HCT116 (cell line): ENCODE results near the gene MYO3B. TPM values are rescaled to one million over a fixed set of nuclear protein-coding genes. Genes with fewer than 3 reads are reported as not detected.

Experiments used
- ATAC-seq: fragments of 200-7000 bp; cut with Tn5 transposase; 2 replicates; pipeline ENCODE4 v1.9.1; 2020; ENCODE audit warnings: mild to moderate bottlenecking, moderate library complexity
- BruUV-seq: library from RNA; stranded (reverse); fragments of 400-500 nt; replicated peaks from 2 replicates; lab custom pipeline; 2021; lab: Mats Ljungman, UMichigan
- CTCF ChIA-PET: fragments of 300-600 bp; sonication (Branson Sonifier 250); formaldehyde crosslinking; loops from one replicate; lab custom pipeline; 2021; ENCODE audit warnings: antibody characterized with exemption; lab: Charles Lee
- POLR2A ChIA-PET: fragments of 300-600, 350-600 bp; sonication (Branson Sonifier 250); formaldehyde crosslinking; loops from one replicate; lab custom pipeline; 2021; ENCODE audit warnings: antibody characterized with exemption; lab: Charles Lee
- RAD21 ChIA-PET, 2 experiments: fragments of 300-600 bp; sonication (Branson Sonifier 250); formaldehyde crosslinking; loops; one replicate each; lab custom pipeline; 2023; ENCODE audit warnings: low total read pairs in 2 of 2; ENCODE audit not compliant: uncharacterized antibody in 2 of 2, unreplicated experiment in 2 of 2, low non-redundant PET in 1 of 2; lab: Charles Lee
- DNase-seq: peaks from one replicate; pipeline ENCODE4 v3.0.0-alpha.2; 2010; ENCODE audit warnings: low read depth, low spot score
- H2AFZ ChIP-seq: fragments of 200-600 bp; shearing (Covaris generic), sonication (generic); 2 replicates; pipeline ENCODE4 v1.6.1; 2017; ENCODE audit warnings: low read depth, mixed run types, mixed read lengths, antibody characterized with exemption, low read length; ENCODE audit not compliant: poor library complexity, severe bottlenecking
- H3K27ac ChIP-seq: 2 replicates; pipeline ENCODE4 v1.5.1; 2012; ENCODE audit warnings: low read depth, low read length
- H3K27me3 ChIP-seq: fragments of 200-600 bp; sonication (generic); 2 replicates; pipeline ENCODE4 v1.6.1; 2016; ENCODE audit warnings: mixed run types, low read length, mixed read lengths; ENCODE audit not compliant: insufficient read depth
- H3K36me3 ChIP-seq, 2 experiments: fragments of 200-500 bp in 1 of 2; fragments of 200-600 bp in 1 of 2; sonication (Bioruptor generic) in 1 of 2; sonication (generic) in 1 of 2; 2 replicates each; pipeline versions ENCODE4 v1.5.1 to v1.6.1; 2014 to 2016; ENCODE audit warnings: low read length in 2 of 2, inconsistent platforms in 1 of 2, mixed read lengths in 1 of 2, mixed run types in 1 of 2; ENCODE audit not compliant: insufficient read depth in 2 of 2, control insufficient read depth in 1 of 2
- H3K4me1 ChIP-seq, 2 experiments: fragments of 200-600 bp in 1 of 2; sonication (generic) in 1 of 2; 2 replicates each; pipeline versions ENCODE4 v1.5.1 to v1.6.1; 2012 to 2017; ENCODE audit warnings: low read length in 2 of 2, inconsistent platforms in 1 of 2, mild to moderate bottlenecking in 1 of 2, mixed read lengths in 1 of 2, mixed run types in 1 of 2, moderate library complexity in 1 of 2; ENCODE audit not compliant: insufficient read depth in 2 of 2, control insufficient read depth in 1 of 2
- H3K4me2 ChIP-seq: fragments of 200-600 bp; sonication (generic); 2 replicates; pipeline ENCODE4 v1.6.1; 2017; ENCODE audit warnings: mixed run types, low read length, mixed read lengths
- H3K4me3 ChIP-seq, 2 experiments: fragments of 200-600 bp in 1 of 2; sonication (generic) in 1 of 2; replicated peaks in 1 of 2; 2 replicates each; pipeline ENCODE4 v1.5.1; 2011 to 2016; ENCODE audit warnings: low read length in 2 of 2, control low read depth in 1 of 2, low read depth in 1 of 2, mild to moderate bottlenecking in 1 of 2, mixed read lengths in 1 of 2, mixed run types in 1 of 2
- H3K79me2 ChIP-seq: fragments of 200-600 bp; sonication (generic); 2 replicates; pipeline ENCODE4 v1.6.1; 2017; ENCODE audit warnings: mild to moderate bottlenecking, mixed run types, low read length, moderate library complexity, mixed read lengths; ENCODE audit not compliant: insufficient read depth
- H3K9ac ChIP-seq: fragments of 200-600 bp; sonication (generic); 2 replicates; pipeline ENCODE4 v1.6.1; 2016; ENCODE audit warnings: low read length, mixed read lengths
- H3K9me2 ChIP-seq: fragments of 200-600 bp; sonication (generic), shearing (Covaris generic); 2 replicates; pipeline ENCODE4 v1.6.1; 2017; ENCODE audit warnings: mixed run types, mild to moderate bottlenecking, moderate library complexity; ENCODE audit not compliant: insufficient read depth
- H3K9me3 ChIP-seq, 2 experiments: fragments of 200-500 bp in 1 of 2; fragments of 200-600 bp in 1 of 2; sonication (Bioruptor generic) in 1 of 2; sonication (generic) in 1 of 2; 2 replicates each; pipeline ENCODE4 v1.6.1; 2014 to 2017; ENCODE audit warnings: low read length in 2 of 2, mixed read lengths in 2 of 2, inconsistent platforms in 1 of 2, low read depth in 1 of 2, mild to moderate bottlenecking in 1 of 2, mixed run types in 1 of 2, moderate library complexity in 1 of 2; ENCODE audit not compliant: control insufficient read depth in 1 of 2, insufficient read depth in 1 of 2
- H4K20me1 ChIP-seq: fragments of 200-600 bp; sonication (generic), shearing (Covaris generic); 2 replicates; pipeline ENCODE4 v1.6.1; 2017; ENCODE audit warnings: mixed run types, mild to moderate bottlenecking, moderate library complexity; ENCODE audit not compliant: insufficient read depth
- EGR1 ChIP-seq: IDR thresholded peaks from 2 replicates; pipeline ENCODE4 v1.6.1; 2012; ENCODE audit warnings: low read depth
- ELF1 ChIP-seq: IDR thresholded peaks from 2 replicates; pipeline ENCODE4 v1.6.1; 2012; ENCODE audit warnings: low read depth, borderline replicate concordance
- EZH2 ChIP-seq: fragments of 200-600 bp; sonication (generic); IDR thresholded peaks from 2 replicates; pipeline ENCODE4 v1.6.1; 2017; ENCODE audit warnings: antibody characterized with exemption, mixed run types
- FOSL1 ChIP-seq: IDR thresholded peaks from 2 replicates; pipeline ENCODE4 v1.6.1; 2012; ENCODE audit warnings: low read depth
- JUND ChIP-seq: IDR thresholded peaks from 2 replicates; pipeline ENCODE4 v1.6.1; 2012
- POLR2A ChIP-seq: IDR thresholded peaks from 2 replicates; pipeline ENCODE4 v1.7.0; 2011; ENCODE audit warnings: borderline replicate concordance; ENCODE audit not compliant: insufficient read depth, insufficient read length; ENCODE audit errors: extremely low read depth
- POLR2AphosphoS5 ChIP-seq: IDR thresholded peaks from 2 replicates; pipeline ENCODE4 v1.6.1; 2011; ENCODE audit warnings: mild to moderate bottlenecking, low read depth, low read length, moderate library complexity
- RAD21 ChIP-seq: IDR thresholded peaks from 2 replicates; pipeline ENCODE4 v1.6.1; 2012; ENCODE audit warnings: low read depth, mild to moderate bottlenecking
- SIN3A ChIP-seq: IDR thresholded peaks from 2 replicates; pipeline ENCODE4 v1.6.1; 2012; ENCODE audit warnings: low read depth
- ZBTB33 ChIP-seq: IDR thresholded peaks from 2 replicates; pipeline ENCODE4 v1.6.1; 2011; ENCODE audit warnings: mild to moderate bottlenecking, low read length, moderate library complexity; ENCODE audit not compliant: insufficient replicate concordance; ENCODE audit errors: extremely low read depth
- ZNF274 ChIP-seq: fragments of 200-500 bp; sonication (Bioruptor generic); IDR thresholded peaks from 2 replicates; pipeline ENCODE4 v1.6.1; 2014; ENCODE audit warnings: mild to moderate bottlenecking, low read depth, low read length, inconsistent platforms
- intact Hi-C: fragments of 100-400 bp; cut with micrococcal nuclease; formaldehyde crosslinking; loops from 2 replicates; pipeline ENCODE4 v1.10.0; 2022
- total RNA-seq: library from RNA; stranded (reverse); gene quantifications from one replicate; pipeline ENCODE4 v1.2.1, GENCODE V29; 2021; ENCODE audit not compliant: unreplicated experiment
- TF ChIP-seq, protein P1 (sequence below): IDR thresholded peaks from 2 replicates; pipeline ENCODE4 v1.6.1; 2012; ENCODE audit warnings: low read depth

MYO3B gene
- total RNA-seq, 1 experiment from 2014 or later, result not detected

- CTCF ChIA-PET, result interaction anchor here (1.0 kb wide), 1 partner anchor 121 kb away, joined by 4 read pairs; no protein-coding TSS in a partner anchor
- intact Hi-C loops, result no loop called here
- BruUV-seq, result no TSS peak
These were observed 62.7 kb downstream of the MYO3B start for GRCh38 chr2:170240629-170241028.

DNA sequence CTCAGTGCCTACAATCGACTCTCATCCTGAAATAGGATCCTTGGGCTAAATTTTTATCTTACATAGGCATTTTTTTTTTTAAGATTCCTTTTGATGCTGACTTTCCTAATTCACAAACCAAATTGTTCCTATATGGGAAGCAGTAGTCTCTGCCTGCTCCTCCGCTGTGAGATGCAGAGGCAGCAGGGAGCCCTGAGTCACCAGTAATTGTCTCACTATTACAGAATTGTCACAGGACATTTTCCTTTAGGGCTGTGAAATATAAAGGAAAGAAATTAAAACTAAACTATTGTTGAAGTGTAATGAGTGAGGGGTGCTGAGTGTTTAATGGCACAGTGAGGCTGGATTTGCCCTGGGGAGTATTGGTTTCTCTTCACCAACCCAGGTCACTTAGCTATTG lies 63.8 kb downstream of the MYO3B start:
- intact Hi-C loops, result no loop called here
- no peaks in the 10 kb centered on the region for H3K9me3 ChIP-seq
- H3K4me1 ChIP-seq, result peaks cover 3 to 12% of the 10 kb centered on the region in 2 experiments; a peak in 2 of 4 replicates
- BruUV-seq, result no TSS peak
- H3K9ac ChIP-seq, result no peak overlapping the region
- H3K27ac ChIP-seq, result no peak overlapping the region
- TF ChIP-seq FOSL1 (no peak), RAD21 (no peak), ZNF274 (no peak), POLR2AphosphoS5 (no peak), JUND (no peak), EGR1 (no peak), ELF1 (no peak), ZBTB33 (no peak), SIN3A (no peak), EZH2 (no peak), POLR2A (no peak)
- TF ChIP-seq, protein P1, sequence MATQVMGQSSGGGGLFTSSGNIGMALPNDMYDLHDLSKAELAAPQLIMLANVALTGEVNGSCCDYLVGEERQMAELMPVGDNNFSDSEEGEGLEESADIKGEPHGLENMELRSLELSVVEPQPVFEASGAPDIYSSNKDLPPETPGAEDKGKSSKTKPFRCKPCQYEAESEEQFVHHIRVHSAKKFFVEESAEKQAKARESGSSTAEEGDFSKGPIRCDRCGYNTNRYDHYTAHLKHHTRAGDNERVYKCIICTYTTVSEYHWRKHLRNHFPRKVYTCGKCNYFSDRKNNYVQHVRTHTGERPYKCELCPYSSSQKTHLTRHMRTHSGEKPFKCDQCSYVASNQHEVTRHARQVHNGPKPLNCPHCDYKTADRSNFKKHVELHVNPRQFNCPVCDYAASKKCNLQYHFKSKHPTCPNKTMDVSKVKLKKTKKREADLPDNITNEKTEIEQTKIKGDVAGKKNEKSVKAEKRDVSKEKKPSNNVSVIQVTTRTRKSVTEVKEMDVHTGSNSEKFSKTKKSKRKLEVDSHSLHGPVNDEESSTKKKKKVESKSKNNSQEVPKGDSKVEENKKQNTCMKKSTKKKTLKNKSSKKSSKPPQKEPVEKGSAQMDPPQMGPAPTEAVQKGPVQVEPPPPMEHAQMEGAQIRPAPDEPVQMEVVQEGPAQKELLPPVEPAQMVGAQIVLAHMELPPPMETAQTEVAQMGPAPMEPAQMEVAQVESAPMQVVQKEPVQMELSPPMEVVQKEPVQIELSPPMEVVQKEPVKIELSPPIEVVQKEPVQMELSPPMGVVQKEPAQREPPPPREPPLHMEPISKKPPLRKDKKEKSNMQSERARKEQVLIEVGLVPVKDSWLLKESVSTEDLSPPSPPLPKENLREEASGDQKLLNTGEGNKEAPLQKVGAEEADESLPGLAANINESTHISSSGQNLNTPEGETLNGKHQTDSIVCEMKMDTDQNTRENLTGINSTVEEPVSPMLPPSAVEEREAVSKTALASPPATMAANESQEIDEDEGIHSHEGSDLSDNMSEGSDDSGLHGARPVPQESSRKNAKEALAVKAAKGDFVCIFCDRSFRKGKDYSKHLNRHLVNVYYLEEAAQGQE, result no peak
- TF ChIP-seq, all 23 proteins: peak for 0
- Histone ChIP-seq H3K9me2 (no peaks in the 10 kb centered on the region), H3K36me3 (no peaks in the 10 kb centered on the region), H2AFZ (no peak overlapping the region), H3K4me3 (no peak overlapping the region), H4K20me1 (no peaks in the 10 kb centered on the region), H3K79me2 (no peaks in the 10 kb centered on the region), H3K27me3 (peaks cover 29% of the 10 kb centered on the region), H3K4me2 (no peak overlapping the region)
- DNase-seq (no peak), ATAC-seq (no peak)
- POLR2A ChIA-PET, result no interaction called here
- RAD21 ChIA-PET, result no interaction called here
- CTCF ChIA-PET, result no interaction called here

More at GRCh38 chr2:170240629-170241028, 62.7 kb downstream of the MYO3B start:
- ChIA-PET RAD21 (no interaction called here), POLR2A (no interaction called here)
- no peaks in the 10 kb centered on the region for H3K9me2 ChIP-seq
- no peaks in the 10 kb centered on the region for H4K20me1 ChIP-seq
- no peak for TF ChIP-seq POLR2A
- H3K4me3 ChIP-seq, result no peak overlapping the region
- no peak for ATAC-seq
- no peak overlapping the region for H3K4me2 ChIP-seq
- no peak overlapping the region for H2AFZ ChIP-seq
- no peaks in the 10 kb centered on the region for H3K36me3 ChIP-seq
- no peak overlapping the region for H3K27ac ChIP-seq
- peaks cover 29% of the 10 kb centered on the region for H3K27me3 ChIP-seq
- H3K79me2 ChIP-seq, result no peaks in the 10 kb centered on the region
- DNase-seq, result no peak
- no peaks in the 10 kb centered on the region for H3K9me3 ChIP-seq
- peaks cover 3 to 12% of the 10 kb centered on the region in 2 experiments; a peak in 2 of 4 replicates for H3K4me1 ChIP-seq
- H3K9ac ChIP-seq, result no peak overlapping the region
